HUES48 (cell line): ENCODE data around the gene IQSEC3.
A peak's percentile ranks its signal among the peaks of the same experiment; 100 is the strongest.

Source experiments
- H3K27ac ChIP-seq: one replicate; pipeline ENCODE4 v1.7.0; 2013; ENCODE audit warnings: low read depth, low read length, inconsistent platforms
- H3K27me3 ChIP-seq: 2 replicates; pipeline ENCODE4 v1.6.1; 2013; ENCODE audit warnings: mild to moderate bottlenecking, low read length; ENCODE audit not compliant: control insufficient read depth, insufficient read depth
- H3K36me3 ChIP-seq: 2 replicates; pipeline ENCODE4 v1.6.1; 2013; ENCODE audit warnings: low read length; ENCODE audit not compliant: control insufficient read depth, insufficient read depth
- H3K4me1 ChIP-seq: 2 replicates; pipeline ENCODE4 v1.6.1; 2013; ENCODE audit warnings: mild to moderate bottlenecking, low read length; ENCODE audit not compliant: control insufficient read depth, insufficient read depth
- H3K4me3 ChIP-seq: 2 replicates; pipeline ENCODE4 v1.5.1; 2013; ENCODE audit warnings: mild to moderate bottlenecking, low read depth, low read length
- H3K9ac ChIP-seq: 2 replicates; pipeline ENCODE4 v1.6.1; 2013; ENCODE audit warnings: mild to moderate bottlenecking, low read depth, low read length, moderate library complexity
- H3K9me3 ChIP-seq: 2 replicates; pipeline ENCODE4 v1.6.1; 2013; ENCODE audit warnings: low read length; ENCODE audit not compliant: control insufficient read depth, insufficient read depth

The IQSEC3 gene

DNA sequence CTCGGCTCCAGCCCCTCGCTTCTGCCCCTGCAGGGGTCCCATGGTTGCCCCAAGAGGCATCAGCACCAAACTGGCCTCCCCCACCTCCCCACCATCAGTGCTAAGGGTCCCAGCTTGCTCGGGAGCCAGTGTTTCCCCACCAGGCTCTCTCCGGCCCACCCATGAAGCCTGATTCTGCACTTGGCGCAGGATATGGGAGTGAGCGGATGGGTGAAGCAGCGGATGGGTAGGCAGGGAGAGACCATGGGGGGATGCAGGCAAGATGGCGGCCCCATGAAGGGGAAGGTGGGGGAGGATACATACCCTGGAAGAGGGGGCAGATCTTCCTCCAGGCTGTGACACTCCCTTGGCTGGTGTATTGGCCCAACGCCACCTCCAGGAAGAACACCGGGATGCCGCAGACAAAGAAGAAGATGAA lies 137.7 kb downstream of the IQSEC3 start:
- H3K9ac ChIP-seq, result no peak overlapping the region
- peaks cover 8% of the 10 kb centered on the region for H3K4me1 ChIP-seq
- no peaks in the 10 kb centered on the region for H3K9me3 ChIP-seq
- H3K27me3 ChIP-seq, result peaks cover 74% of the 10 kb centered on the region
- no peaks in the 10 kb centered on the region for H3K36me3 ChIP-seq
- H3K27ac ChIP-seq, result no peak overlapping the region
- peak overlapping the region; percentile 76 for H3K4me3 ChIP-seq

DNA sequence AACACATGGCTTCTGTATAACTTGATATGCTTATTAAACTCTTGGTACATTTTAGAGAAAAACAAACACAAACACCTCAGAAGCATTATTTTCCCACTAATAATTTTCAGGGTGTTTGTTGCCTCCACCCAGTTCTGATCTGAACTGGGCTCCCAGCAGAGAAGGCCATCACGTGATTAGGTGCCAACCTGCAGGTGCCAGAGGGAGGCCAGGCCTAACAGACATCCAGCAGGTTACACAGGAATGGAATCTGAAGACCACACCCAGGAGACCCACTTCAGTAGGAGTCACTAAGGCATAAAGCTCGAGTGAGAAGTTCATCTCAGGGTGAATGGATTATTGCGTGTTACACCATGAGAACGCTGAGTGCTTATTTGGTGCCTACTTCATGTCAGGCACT lies 138.5 kb downstream of the IQSEC3 start:
- H3K27me3 ChIP-seq, result peaks cover 82% of the 10 kb centered on the region
- H3K36me3 ChIP-seq, result no peaks in the 10 kb centered on the region
- no peak overlapping the region for H3K27ac ChIP-seq
- no peak overlapping the region for H3K9ac ChIP-seq
- H3K4me1 ChIP-seq, result peaks cover 8% of the 10 kb centered on the region
- no peak overlapping the region for H3K4me3 ChIP-seq
- no peaks in the 10 kb centered on the region for H3K9me3 ChIP-seq

DNA sequence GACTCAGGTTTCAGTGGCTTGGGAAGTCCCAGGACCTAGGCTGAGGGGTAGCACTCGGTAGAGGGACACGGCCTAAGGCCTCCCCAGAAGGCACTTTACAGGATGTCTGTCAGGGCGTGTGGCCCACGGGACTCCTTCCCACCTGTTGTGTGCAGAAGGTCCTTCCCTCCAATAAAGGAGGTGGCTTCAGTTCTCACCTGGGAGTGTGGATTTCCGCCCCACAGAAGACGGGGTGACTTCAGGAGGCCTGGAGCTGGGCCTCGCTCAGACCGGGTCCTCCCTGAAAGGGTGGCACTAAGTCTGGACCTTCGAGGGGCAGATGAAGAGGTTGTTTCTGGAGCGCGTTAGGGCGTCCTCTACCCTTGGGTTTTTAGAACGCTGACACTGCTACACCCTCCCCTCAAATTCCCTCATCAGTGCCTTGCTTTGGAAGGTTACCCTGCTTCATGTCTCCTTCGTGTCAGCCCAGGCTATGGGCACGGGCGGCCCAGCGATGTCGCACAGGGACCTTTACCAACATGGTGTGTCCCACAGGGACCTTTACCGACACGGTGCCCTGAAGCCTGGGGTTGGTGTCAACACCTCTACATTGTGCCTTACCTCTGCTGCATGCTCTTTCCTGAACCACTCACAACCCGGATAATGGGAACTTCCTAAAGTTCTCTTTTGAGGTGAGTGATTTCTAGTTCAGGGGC lies 140.3 kb downstream of the IQSEC3 start:
- peaks cover 84% of the 10 kb centered on the region for H3K27me3 ChIP-seq

DNA sequence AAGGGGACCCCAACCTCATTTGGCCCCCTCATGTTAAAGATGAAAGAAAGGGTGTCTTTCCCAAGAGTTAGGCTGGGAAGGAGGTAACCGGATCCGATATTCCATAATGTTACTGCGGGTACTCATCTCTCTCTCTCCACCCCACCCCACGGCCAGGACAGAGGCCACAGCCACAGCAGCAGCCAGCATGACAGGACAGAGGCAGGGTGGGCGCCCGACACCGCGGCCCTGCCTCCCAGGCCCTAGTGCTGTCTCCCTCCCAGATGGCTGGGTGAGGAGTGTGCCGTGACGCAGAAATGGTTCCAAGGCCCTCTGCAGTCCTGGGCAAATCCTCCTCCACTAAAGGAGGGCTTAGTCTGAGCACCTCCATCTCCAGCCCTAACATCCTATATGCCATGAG lies 141.2 kb downstream of the IQSEC3 start:
- Histone ChIP-seq H3K27ac (no peak overlapping the region), H3K9ac (no peak overlapping the region), H3K4me3 (no peak overlapping the region), H3K27me3 (peaks cover 84% of the 10 kb centered on the region), H3K36me3 (no peaks in the 10 kb centered on the region), H3K4me1 (peaks cover 4% of the 10 kb centered on the region; the same call in 1 of the 2 replicates), H3K9me3 (no peaks in the 10 kb centered on the region)

More for the DNA sequence above, 140.3 kb downstream of the IQSEC3 start:
- Histone ChIP-seq H3K4me3 (no peak overlapping the region), H3K27ac (no peak overlapping the region), H3K9me3 (no peaks in the 10 kb centered on the region), H3K4me1 (peaks cover 8% of the 10 kb centered on the region), H3K36me3 (no peaks in the 10 kb centered on the region), H3K9ac (no peak overlapping the region)

DNA sequence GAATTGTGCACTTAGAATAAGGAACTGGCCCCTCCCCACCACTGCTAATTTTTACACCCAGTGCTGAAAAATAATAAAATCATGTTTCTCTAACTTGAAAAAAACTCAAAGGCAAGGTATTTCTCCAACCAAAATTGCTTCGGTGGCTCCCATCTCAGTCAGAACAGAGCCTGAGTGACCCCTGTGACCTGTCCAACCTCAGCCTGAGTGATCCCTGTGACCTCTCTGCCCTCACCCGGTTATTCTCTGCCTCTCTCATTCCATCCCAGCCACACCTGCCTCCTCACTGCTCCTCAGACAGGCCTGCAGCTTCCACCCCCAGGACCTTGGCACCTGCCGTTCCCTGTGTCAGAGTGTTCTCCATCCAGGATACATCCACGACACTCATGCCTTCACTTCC lies 142.2 kb downstream of the IQSEC3 start:
- H3K9ac ChIP-seq, result no peak overlapping the region
- H3K27ac ChIP-seq, result no peak overlapping the region
- H3K4me3 ChIP-seq, result no peak overlapping the region
- H3K27me3 ChIP-seq, result peaks cover 84% of the 10 kb centered on the region
- H3K9me3 ChIP-seq, result no peaks in the 10 kb centered on the region
- no peaks in the 10 kb centered on the region for H3K36me3 ChIP-seq
- peaks cover 12% of the 10 kb centered on the region for H3K4me1 ChIP-seq

DNA sequence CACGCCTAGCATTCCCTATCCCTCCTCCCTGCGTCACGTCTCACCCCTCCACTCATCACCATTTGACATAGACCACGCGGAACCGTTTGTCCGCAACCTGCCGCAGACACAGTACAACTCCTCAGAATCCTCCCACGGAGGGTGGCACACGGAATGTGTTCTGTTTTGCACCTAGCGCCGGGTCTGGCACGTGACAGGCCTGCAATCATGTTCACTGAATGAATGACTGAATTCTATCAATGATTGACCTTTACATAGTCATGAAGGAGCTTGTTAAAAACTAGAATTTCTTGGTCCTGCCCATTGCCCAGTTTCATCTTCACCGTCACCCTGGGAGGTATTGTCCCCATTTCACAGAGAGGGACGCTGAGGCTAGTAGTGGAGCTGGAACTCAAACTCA lies 142.7 kb downstream of the IQSEC3 start:
- peaks cover 16% of the 10 kb centered on the region for H3K4me1 ChIP-seq
- H3K27me3 ChIP-seq, result peaks cover 84% of the 10 kb centered on the region

DNA sequence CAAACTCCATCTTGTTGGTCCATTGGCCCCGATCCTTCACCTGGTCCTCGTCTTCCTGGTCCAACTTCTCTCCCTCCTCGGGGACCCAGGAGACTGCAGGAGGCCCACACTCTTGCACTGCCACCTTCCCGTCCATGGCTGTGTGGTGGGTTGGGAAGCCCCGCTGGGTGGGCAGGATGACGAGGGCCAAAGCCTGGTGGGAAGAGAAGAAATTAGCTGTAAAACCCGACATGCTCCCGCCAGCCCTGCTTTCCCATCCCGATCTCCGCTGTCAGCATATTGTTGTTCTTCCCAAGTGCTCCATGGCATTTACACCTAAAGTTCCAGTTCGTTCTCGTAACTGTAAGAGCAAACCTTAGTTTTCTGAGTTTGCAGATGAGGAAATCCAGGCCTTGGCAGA lies 143.3 kb downstream of the IQSEC3 start:
- Histone ChIP-seq H3K4me3 (no peak overlapping the region), H3K9ac (no peak overlapping the region), H3K4me1 (peaks cover 16% of the 10 kb centered on the region), H3K36me3 (no peaks in the 10 kb centered on the region), H3K9me3 (no peaks in the 10 kb centered on the region), H3K27me3 (peaks cover 80% of the 10 kb centered on the region), H3K27ac (no peak overlapping the region)

More for the DNA sequence above, 142.7 kb downstream of the IQSEC3 start:
- Histone ChIP-seq H3K27ac (no peak overlapping the region), H3K9ac (no peak overlapping the region), H3K4me3 (no peak overlapping the region), H3K9me3 (no peaks in the 10 kb centered on the region), H3K36me3 (no peaks in the 10 kb centered on the region)

DNA sequence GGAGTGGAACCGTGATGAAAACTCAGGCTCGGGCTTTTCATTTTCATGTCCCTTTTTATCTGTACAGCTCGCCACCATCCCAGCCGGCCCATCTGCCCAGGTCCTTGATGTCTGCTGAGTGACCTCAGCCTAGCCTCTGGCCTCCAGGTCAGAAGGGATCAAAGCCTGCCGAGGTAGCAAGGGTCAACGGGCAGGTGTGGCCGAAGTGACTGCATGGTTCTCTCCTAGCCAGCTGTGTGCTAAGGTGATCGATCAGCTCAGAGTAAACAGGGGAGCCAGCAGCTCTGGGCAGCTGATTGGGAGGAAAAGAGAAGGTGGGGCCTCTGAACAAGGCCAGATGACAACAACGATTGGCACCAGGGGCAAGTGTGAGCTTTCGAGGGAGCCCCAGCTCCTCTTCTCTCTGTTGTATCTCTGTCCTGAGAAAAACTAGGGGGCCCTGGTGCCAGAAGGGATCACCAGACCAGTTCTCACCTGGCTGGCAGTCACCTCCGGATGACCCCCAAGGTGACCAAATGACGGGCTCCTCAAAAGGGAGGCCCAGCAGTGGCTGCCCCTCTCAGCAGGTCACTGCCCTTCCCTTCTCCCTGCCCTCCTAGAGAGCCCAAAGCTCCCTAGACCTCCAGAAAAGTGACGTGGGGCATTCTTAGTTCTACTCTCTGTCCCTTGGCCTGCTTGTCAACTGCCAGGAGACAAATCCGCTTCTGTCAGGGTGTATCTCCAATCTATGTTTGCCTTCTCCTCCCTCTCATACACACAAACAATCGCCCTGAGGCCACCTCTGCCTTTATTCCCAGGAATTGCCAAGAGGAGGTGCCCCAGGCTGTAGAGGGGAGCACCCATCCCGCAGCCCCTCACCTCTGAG lies 143.9 kb downstream of the IQSEC3 start:
- H3K36me3 ChIP-seq, result no peaks in the 10 kb centered on the region
- no peaks in the 10 kb centered on the region for H3K9me3 ChIP-seq
- no peak overlapping the region for H3K27ac ChIP-seq
- no peak overlapping the region for H3K9ac ChIP-seq
- no peak overlapping the region for H3K4me3 ChIP-seq
- H3K27me3 ChIP-seq, result peaks cover 75% of the 10 kb centered on the region
- H3K4me1 ChIP-seq, result peaks cover 16% of the 10 kb centered on the region

DNA sequence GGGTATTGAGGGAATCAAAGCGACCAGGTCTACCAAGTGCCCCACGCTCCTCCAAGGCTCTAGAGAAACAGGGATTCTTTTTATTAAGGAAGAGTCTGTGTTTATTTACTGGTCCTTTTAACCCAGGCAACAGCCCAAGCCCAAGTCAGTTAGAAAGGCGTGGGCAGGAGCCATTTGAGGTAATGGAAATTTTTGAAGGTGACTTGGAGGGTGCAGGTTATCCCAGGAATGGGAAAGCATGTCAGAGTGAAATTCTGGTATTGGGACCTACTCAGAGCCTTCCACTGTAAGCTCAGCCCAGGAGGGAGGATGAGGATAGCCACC lies 144.5 kb downstream of the IQSEC3 start:
- no peak overlapping the region for H3K9ac ChIP-seq
- H3K36me3 ChIP-seq, result no peaks in the 10 kb centered on the region
- no peaks in the 10 kb centered on the region for H3K9me3 ChIP-seq
- no peak overlapping the region for H3K27ac ChIP-seq
- H3K4me1 ChIP-seq, result peaks cover 16% of the 10 kb centered on the region
- no peak overlapping the region for H3K4me3 ChIP-seq
- H3K27me3 ChIP-seq, result peaks cover 70% of the 10 kb centered on the region

DNA sequence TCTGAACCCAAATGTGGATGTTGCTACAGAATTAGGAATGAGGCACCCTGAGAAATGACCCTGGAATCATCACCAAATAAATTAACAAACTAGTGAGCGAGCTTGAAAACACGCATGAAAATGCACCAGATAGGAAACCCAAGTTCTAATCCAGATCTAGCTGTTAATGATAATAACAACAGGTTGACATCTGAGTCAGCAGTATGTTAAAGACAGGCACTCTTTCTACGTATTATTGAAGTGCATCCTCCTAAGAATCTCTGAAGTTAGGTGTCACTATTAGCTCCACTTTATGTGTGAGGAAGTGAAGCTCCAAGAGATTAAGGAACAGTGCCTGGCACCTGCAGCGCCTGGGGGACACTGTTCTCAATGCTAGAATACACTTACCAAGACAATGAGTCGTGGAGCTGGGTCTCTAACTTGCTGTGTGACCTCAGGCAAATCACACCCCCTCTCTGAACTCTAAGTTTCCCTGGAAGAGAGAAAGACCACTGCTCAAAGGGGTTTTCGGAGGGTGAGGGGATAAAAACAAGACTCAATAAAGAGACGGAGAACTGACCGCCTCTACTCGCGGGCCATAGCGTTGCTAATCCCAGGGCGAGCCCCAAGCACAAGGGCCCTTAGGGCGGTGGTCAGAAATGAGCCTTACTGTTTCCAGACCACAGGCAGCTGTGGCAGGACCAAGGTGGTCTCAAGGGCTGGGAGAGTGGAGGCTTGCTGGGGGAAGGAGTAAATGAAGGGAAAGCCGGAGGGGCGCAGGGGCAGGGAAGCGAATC lies 145.3 kb downstream of the IQSEC3 start:
- Histone ChIP-seq H3K4me1 (peaks cover 16% of the 10 kb centered on the region), H3K9me3 (no peaks in the 10 kb centered on the region), H3K36me3 (no peaks in the 10 kb centered on the region), H3K27me3 (peaks cover 65% of the 10 kb centered on the region), H3K27ac (no peak overlapping the region), H3K4me3 (no peak overlapping the region), H3K9ac (no peak overlapping the region)

DNA sequence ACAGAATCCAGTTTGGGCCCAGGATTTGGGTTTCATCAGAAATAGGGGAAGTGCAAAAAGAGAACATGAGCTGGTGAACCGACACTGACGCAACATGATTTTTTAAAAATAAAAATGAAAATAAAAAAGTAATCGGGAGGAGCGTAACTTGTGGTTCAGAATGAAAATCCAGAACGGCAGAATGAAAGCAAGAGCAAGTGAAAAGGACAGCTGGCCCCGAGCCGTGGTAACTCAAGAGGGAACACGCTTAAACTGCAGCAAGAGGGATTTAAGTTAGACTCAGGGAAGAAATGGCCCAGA lies 145.8 kb downstream of the IQSEC3 start:
- Histone ChIP-seq H3K9me3 (no peaks in the 10 kb centered on the region), H3K27me3 (peaks cover 63% of the 10 kb centered on the region), H3K4me3 (no peak overlapping the region), H3K4me1 (peaks cover 16% of the 10 kb centered on the region), H3K27ac (no peak overlapping the region), H3K9ac (no peak overlapping the region), H3K36me3 (no peaks in the 10 kb centered on the region)
